Measurements from ENCODE around the gene MKLN1.

- TF ChIP-seq CTCF (IDR thresholded peaks at IDR 0.05; ENCODE audit: low read length) (no peak), EZH2 (IDR thresholded peaks at IDR 0.05; ENCODE audit: borderline replicate concordance, low read length) (no peak)
These were observed 208.7 kb downstream of the MKLN1 start for GRCh38 chr7:131536361-131536849.

Data from OCI-LY1 (cell line).